HG03064 (cell line): ENCODE data around the gene PRSS36.
"Not testable (repeated sequence)": the region's sequence is repeated elsewhere in the genome, so short reads cannot be mapped to it uniquely, and the experiment has no call there.

Experiments
- ATAC-seq: cut with Tn5 transposase; IDR thresholded peaks from one replicate; pipeline ENCODE4 v1.9.1; 2021; ENCODE audit warnings: low read depth; ENCODE audit not compliant: unreplicated experiment

Gene PRSS36

DNA sequence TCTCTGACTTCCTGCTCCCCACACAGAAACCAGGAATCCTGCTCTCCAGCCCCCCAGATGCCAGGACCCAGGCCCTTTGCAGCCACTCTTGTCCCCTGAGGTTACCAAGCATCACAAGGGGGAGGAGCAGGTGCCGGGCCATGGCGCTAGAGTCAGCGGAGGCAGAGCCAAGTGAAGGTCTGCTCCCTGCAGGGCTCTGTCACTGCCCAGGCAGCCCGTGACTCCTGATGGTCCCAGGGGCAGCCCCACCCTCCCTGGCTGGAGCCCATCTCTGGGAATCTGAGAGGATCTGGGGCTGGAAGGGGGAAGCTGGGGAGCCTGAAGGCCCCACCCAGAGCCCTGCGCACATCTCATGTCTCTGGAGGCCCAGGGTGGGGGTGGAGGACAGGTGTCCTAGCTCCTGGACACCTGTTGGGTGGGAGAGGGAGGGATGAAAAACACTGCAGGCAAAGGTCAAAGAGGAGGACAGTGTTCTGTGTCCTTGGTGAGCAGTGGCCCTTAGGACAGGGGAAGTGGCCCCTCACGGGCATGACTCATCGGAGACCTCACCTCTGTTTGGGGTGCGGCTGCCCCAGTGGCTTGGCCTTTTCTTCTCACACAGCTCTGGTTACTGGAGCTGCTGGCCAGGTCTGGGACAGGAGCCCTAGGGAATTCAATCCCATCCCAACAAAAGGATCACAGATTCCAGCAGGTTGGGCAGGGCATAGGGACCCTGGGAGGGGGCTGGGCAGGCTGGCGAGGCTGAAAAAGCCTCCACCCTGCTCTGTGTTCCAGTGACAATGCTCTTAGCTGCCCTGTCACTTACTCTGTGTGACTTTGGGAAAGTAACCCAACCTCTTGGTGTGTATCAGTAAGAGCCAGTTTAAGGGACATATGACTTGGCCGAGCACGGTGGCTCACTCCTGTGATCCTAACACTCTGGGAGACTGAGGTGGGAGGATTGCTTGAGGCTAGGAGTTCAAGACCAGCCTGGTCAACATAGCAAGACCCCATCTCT lies at the start of gene PRSS36:
PRSS36 (minus strand) TSS at position 173 of the 997 bp plus-strand sequence; CDS start at position 142, 31 bp downstream.
- ATAC-seq, result no peak

DNA sequence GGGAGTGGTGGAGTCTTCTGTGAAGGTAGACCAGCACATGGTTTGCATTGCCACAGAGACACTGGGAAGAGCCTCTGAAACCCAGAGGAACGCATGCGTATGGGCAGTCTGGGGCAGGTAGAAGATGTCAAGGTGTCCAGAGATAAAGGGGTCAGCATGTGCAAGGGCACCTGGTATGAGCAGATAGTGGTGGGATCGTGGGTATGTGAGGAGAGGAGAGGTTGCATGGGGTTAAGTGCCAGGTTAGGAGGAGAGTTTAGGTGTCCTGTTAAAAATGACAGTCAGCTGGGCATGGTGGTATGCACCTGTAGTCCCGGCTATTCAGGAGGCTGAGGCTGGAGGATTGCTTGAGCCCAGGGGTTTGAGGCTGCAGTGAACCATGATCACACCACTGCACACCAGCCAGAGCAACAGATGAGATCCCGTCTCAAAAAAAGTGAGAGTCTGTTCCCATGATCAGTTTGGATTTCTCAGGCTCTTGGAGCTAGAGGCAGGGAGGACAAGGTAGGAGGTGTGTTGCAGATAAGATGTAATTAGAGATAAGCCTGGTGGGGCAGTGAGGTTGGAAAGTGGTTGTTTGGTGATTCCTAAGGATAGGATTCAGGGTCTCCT lies 49.7 kb upstream of the PRSS36 start:
- ATAC-seq, result no peak

GRCh38 chr16:31198207-31198882 lies 48.5 kb upstream of the PRSS36 start:
- ATAC-seq, result no peak

- ATAC-seq, result no peak
Measured at GRCh38 chr16:31196324-31197088, 46.6 kb upstream of the PRSS36 start.

GRCh38 chr16:31195861-31196260 lies 46.0 kb upstream of the PRSS36 start:
- ATAC-seq, result not testable (repeated sequence)

DNA sequence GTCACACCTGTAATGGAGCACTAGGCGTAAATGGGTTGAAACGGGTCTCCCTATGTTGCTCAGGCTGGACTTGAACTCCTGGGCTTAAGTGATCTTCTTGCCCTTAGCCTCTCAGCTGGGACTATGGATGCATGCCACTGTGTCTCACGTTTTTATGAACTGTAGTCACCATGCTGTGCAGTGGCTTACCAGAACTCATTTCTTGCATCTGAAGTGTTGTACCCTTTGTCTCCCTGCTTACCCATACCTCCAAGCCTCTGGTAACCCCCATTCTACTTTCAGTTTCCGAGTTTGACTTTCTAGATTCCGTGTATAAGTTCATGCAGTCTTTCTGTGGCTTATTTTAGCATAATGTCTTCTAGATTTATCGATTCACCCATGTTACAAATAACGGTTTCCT lies 45.0 kb upstream of the PRSS36 start:
- ATAC-seq, result no peak

DNA sequence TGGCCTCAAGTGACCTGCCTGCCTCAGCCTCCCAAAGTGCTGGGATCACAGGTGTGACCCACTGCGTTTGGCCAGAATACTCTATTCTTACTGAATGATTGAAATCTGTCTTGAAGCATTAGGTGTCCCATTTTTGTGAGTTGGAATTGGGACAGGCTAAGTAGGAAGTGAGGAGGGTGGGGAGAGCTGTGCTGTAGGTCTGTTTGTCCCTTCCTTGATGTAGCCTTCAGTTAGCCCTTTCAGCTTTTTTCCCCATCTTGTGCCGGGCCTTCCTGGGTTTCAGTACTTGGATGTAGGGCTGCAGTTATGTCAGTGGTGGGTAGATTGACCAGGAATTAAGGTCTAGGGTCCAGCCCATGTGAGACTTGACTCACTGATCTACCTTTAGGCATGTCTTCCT lies 44.0 kb upstream of the PRSS36 start:
- ATAC-seq, result no peak

DNA sequence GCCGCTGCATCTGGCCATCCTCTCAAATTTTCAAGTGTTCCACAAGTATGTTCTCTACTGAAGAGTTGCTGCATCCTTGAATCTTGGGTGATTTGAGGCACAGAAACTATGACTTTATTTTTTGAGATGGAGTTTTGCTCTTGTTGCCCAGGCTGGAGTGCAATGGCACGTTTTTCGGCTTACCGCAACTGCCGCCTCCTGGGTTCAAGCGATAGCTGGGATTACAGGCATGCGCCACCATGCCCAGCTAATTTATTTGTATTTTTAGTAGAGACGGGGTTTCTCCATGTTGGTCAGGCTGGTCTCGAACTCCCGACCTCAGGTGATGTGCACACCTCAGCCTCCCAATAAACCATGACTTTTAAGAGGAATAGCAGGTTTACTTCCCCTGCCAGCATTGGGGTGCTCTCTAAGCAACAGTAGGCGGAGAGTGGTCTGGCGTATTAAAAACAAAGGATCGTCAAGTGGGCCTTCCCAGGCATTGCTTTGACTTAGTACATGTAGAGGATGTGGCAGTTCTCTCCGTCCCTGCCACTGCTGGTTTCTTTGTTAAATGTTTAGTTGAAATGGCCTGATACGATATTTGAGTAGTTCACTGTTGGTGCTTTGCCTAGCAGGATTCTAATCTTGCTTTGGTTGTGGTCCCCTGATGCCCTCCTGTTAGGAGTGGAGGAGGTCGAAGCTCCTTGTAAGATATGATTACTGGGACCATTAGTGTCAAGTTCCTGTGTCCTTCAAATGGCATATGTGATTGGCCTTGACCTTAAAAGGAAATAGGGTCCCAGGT lies 43.2 kb upstream of the PRSS36 start:
- ATAC-seq, result no peak

DNA sequence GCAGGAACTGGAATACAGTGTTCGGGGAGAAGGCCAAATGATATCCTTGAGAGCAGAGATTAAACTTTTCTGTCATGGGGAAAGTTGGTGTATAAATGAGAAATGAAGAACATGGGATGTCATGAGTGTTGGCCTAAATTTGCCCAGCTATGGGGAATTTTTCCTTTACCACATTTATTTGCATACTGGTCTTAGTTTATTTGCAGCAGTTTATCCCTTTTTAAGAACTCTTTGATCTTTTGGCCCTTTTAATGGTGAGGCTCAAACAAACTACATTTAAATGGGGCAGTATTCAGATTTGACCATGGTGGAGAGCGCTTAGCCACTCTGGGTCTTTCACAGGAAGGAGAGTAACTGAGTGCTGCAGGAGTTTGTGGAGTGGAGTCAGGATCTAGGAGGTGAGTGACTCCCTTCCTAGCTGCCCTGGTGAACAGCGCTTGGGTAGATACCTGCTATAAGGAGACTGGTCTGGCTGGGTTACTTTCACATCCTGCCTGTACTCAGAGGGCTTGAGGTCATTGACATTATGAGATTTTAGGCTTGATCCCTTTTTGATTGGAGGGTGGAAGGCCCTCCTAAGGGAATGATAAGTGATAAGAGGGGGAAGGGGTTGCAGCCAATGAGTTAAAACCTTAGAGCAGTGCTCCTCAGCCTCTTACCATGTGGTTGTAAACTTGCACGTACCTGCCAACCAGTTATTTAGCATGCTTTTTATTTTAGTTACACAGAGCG lies 42.0 kb upstream of the PRSS36 start:
- no peak for ATAC-seq

- ATAC-seq, result no peak
Measured at GRCh38 chr16:31190818-31191444, 41.1 kb upstream of the PRSS36 start.

- ATAC-seq, result no peak
Measured at GRCh38 chr16:31190061-31190460, 40.2 kb upstream of the PRSS36 start.

DNA sequence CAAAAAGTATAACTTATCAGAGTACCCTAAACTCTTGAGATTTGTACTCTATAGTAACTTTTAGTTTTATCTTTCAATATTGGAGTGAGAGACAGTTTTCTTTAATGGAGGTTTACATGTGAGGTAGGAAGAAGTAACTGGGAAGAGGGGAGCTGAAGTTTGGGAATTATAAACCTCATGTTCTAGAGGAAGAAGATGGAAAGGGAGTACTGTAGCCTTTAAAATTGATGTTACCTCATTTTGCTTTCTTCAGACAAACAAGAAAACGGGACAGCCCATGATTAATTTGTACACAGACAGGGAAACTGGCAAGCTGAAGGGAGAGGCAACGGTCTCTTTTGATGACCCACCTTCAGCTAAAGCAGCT lies 39.5 kb upstream of the PRSS36 start:
- no peak for ATAC-seq

DNA sequence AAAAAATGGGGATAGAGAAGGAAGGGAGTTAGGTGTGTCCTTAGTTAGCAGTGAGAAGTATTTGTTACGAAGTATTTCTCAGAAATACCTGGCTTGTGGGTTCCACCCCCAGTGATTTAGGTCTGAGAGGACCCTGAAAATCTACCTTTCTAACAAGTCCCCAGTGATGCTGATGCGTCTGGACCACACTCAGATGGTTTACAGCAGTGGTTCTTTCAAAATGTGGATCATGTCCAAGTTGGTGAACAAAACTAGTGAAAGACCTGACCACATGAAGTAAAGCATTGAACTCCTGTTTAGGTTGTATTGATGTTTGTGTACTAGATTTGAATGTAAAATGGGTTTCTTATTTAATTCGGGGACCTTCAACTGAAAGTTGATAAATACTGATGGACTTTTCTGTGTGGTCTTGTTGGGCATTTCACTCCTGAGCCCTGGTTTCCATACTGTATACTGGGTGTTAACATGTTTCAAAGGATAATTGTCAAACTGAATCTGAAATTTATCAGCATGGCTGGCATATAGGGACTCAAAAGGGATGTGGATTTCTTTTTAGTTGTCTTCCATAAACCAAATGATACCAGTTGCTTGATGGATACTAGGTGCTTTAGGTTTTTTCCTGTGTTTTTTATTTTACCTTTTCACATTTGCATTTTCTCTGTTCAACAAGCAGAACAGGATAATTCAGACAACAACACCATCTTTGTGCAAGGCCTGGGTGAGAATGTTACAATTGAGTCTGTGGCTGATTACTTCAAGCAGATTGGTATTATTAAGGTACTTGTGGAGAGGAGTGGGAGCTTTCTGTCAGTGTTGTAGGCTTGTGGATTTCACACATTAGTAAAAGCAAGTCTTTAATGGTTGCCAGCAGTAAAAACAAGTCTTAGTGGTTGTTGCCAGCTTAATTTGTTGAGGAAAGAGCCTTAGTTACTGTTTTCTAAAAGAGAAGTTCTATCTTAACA lies 38.9 kb upstream of the PRSS36 start:
- no peak for ATAC-seq

DNA sequence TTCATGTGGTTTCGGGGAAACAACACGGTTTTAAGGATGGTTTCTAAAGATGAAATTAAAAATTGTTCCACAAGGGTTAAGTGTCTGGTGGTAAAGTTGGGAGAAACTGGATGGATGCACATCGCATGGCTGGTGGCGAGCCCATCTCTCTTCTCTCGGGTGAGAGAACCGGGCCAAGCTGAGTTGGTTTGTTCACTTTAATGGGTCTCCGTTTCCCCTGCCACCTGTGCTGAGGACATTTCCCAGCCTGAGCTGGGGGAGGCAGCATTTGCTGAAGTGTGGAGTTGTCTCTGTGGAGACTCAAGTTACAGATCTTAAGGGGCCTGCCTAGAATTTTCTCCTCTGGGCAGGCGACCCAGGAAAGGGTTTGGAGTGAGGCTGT lies 37.9 kb upstream of the PRSS36 start:
- ATAC-seq, result no peak

- no peak for ATAC-seq
Measured at GRCh38 chr16:31186930-31187807, 37.3 kb upstream of the PRSS36 start.

DNA sequence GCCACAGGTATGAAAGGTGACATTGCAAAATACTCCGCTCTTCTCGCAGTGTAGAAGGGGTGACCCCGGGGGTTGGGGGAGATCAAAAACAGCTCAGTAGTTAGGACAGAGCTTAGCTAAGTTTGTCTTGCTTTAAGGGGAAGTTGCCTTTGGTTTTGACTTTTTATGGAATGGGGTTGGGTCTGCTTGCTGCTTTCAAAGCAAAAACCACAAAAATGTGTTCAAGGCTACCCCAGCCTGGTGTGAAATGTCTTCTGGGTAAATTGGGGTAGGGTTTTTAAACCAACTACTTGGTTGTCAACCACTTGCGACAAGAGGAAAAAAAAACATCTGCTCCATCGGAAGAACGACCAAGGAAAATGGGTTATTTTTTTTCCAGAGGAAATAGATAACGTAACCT lies 36.3 kb upstream of the PRSS36 start:
- ATAC-seq, result no peak

DNA sequence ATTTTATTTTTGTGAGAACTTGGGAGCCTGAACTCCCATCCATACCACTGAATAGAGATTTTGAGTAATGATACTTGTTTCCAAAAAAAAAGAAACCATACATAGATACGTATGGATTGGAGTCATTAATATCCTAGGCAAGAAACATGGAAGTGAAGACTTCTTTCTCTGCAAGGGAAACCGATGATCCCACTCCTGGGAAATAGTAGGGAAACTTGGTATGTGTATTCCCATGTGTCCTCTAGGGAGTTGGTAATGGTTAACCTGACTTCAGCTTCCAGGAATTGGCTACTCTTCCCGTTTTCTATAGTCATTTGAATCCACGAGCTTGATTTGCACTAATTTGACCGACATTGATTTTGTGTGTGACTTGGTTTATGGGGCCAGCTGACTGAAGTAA lies 35.5 kb upstream of the PRSS36 start:
- no peak for ATAC-seq
